K562 (cell line): Measurements from ENCODE around the gene MBD3L4. TPM values are rescaled to one million over a fixed set of nuclear protein-coding genes. Genes with fewer than 3 reads are reported as not detected.

ENCODE experiments used
- ATF1 ChIP-seq, 2 experiments: fragments of 450-650 bp in 1 of 2; IDR thresholded peaks; 2 replicates each; pipeline ENCODE4 v1.6.1; 2016; ENCODE audit warnings: missing compliant biosample characterization in 1 of 2, missing genetic modification characterization in 1 of 2
- BRD4 ChIP-seq: fragments of 200-600 bp; sonication (generic); IDR thresholded peaks from 2 replicates; pipeline ENCODE4 v1.6.1; 2017; ENCODE audit warnings: inconsistent platforms
- CEBPB ChIP-seq: fragments of 450-650 bp; IDR thresholded peaks from 2 replicates; pipeline ENCODE4 v1.6.1; 2016; ENCODE audit warnings: missing genetic modification characterization, missing compliant biosample characterization
- EGR1 ChIP-seq: fragments of 450-650 bp; conservative IDR thresholded peaks from 2 replicates; pipeline ENCODE4 v1.6.1; 2017; ENCODE audit warnings: mild to moderate bottlenecking
- GTF2A2 ChIP-seq: IDR thresholded peaks from 2 replicates; pipeline ENCODE4 v1.6.1; 2016; ENCODE audit warnings: mild to moderate bottlenecking, missing genetic modification characterization, missing compliant biosample characterization
- GTF2F1 ChIP-seq: IDR thresholded peaks from 2 replicates; pipeline ENCODE4 v1.6.1; 2011; ENCODE audit warnings: low read depth, low read length, improper control_type of control experiment
- KLF1 ChIP-seq: fragments of 450-650 bp; IDR thresholded peaks from 2 replicates; pipeline ENCODE4 v1.6.1; 2016; ENCODE audit warnings: missing genetic modification characterization, missing compliant biosample characterization
- MAFF ChIP-seq: IDR thresholded peaks from 2 replicates; pipeline ENCODE4 v1.6.1; 2012; ENCODE audit warnings: low read length, improper control_type of control experiment
- MYNN ChIP-seq, 2 experiments: sonication (generic); formaldehyde crosslinking in 1 of 2; IDR thresholded peaks; 2 replicates each; pipeline versions ENCODE4 v1.5.0 to v1.6.1; 2016 to 2020; ENCODE audit warnings: antibody characterized with exemption in 1 of 2, missing genetic modification reagents in 1 of 2
- NCOR1 ChIP-seq: fragments of 450-650 bp; IDR thresholded peaks from 2 replicates; pipeline ENCODE4 v1.6.1; 2016; ENCODE audit warnings: mild to moderate bottlenecking, moderate library complexity
- NFXL1 ChIP-seq: fragments of 450-650 bp; formaldehyde crosslinking; IDR thresholded peaks from 2 replicates; pipeline ENCODE4 v1.4.0; 2021; ENCODE audit warnings: mild to moderate bottlenecking
- NFYB ChIP-seq: IDR thresholded peaks from 2 replicates; pipeline ENCODE4 v1.6.1; 2011; ENCODE audit warnings: mild to moderate bottlenecking, moderate library complexity; ENCODE audit not compliant: insufficient read length; ENCODE audit errors: extremely low read depth
- POLR2B ChIP-seq: fragments of 450-650 bp; IDR thresholded peaks from 2 replicates; pipeline ENCODE4 v1.6.1; 2018; ENCODE audit warnings: low read depth; ENCODE audit not compliant: partially characterized antibody
- PRPF4 ChIP-seq: fragments of 200-400 bp; formaldehyde crosslinking; IDR thresholded peaks from one replicate; pipeline ENCODE4 v1.6.1; 2017; ENCODE audit warnings: low read length, low read depth, mild to moderate bottlenecking; ENCODE audit not compliant: insufficient read depth, poor library complexity, severe bottlenecking
- RBM22 ChIP-seq: fragments of 200-400 bp; formaldehyde crosslinking; IDR thresholded peaks from 2 replicates; pipeline ENCODE4 v1.6.1; 2018; ENCODE audit warnings: low read length, low read depth; ENCODE audit not compliant: poor library complexity, severe bottlenecking
- SOX6 ChIP-seq: fragments of 450-650 bp; IDR thresholded peaks from 2 replicates; pipeline ENCODE4 v1.6.1; 2014; ENCODE audit warnings: mild to moderate bottlenecking
- STAT5B ChIP-seq: fragments of 250-450 bp; sonication (Bioruptor Pico); IDR thresholded peaks from 2 replicates; pipeline ENCODE4 v1.8.0; 2021; ENCODE audit warnings: mild to moderate bottlenecking, inconsistent platforms
- SUPT5H ChIP-seq: fragments of 450-650 bp; IDR thresholded peaks from 2 replicates; pipeline ENCODE4 v1.6.1; 2016
- TBP ChIP-seq: optimal IDR thresholded peaks from 2 replicates; pipeline ENCODE3; 2011; ENCODE audit warnings: low read depth, low read length, improper control_type of control experiment
- U2AF2 ChIP-seq: fragments of 200-400 bp; formaldehyde crosslinking; optimal IDR thresholded peaks from 2 replicates; pipeline ENCODE3; 2017; ENCODE audit warnings: low read depth, mild to moderate bottlenecking, low read length
- ZBTB49 ChIP-seq: sonication (generic); formaldehyde crosslinking; IDR thresholded peaks from 2 replicates; pipeline ENCODE4 v1.8.0; 2022; ENCODE audit warnings: missing genetic modification reagents, mild to moderate bottlenecking, borderline replicate concordance
- ZNF146 ChIP-seq: IDR thresholded peaks from one replicate; pipeline ENCODE4 v1.6.1; 2018; ENCODE audit warnings: missing compliant biosample characterization; ENCODE audit not compliant: unreplicated experiment
- polyA plus RNA-seq, 8 experiments: library from polyadenylated mRNA; depleted of rRNA in 4 of 8; stranded (reverse) in 5 of 8; unstranded in 3 of 8; fragments of >200 nt; fragmentation: Nextera tagmentation in 2 of 8; fragmentation: Illumina TruSeq in 1 of 8; extraction: Ambion mirVana in 2 of 8; extraction: Trizol in 1 of 8; gene quantifications; 2 replicates each; pipeline versions ENCODE4 v1.2.1 to v1.2.3, GENCODE V29; 2011 to 2014; ENCODE audit warnings: inconsistent platforms in 1 of 8, missing spikeins in 1 of 8
- total RNA-seq, 7 experiments: library from RNA; depleted of rRNA in 6 of 7; stranded (reverse); fragments of >200 nt in 6 of 7; fragmentation: Illumina TruSeq in 2 of 7; extraction: Trizol in 2 of 7; gene quantifications; 2 replicates each; pipeline versions ENCODE4 v1.2.1 to v1.2.3, GENCODE V29; 2011 to 2021; ENCODE audit warnings: low replicate concordance in 1 of 7
- TF ChIP-seq, protein P1 (sequence below): fragments of 250-450 bp; sonication (Bioruptor Pico); IDR thresholded peaks from 2 replicates; pipeline ENCODE4 v1.8.0; 2022; ENCODE audit warnings: moderate library complexity, mild to moderate bottlenecking, inconsistent platforms
- TF ChIP-seq, protein P2 (sequence below): sonication (generic); formaldehyde crosslinking; IDR thresholded peaks from 2 replicates; pipeline ENCODE4 v1.8.0; 2022; ENCODE audit warnings: mild to moderate bottlenecking, missing genetic modification reagents

Gene MBD3L4
- total and polyA plus RNA-seq, 9 of the 15 experiments (the other 6 are each of a cell fraction or from before 2014, with no cell fraction given): not detected

- peak; percentile 49; the same call in 1 of the 2 replicates for TF ChIP-seq SOX6
- no peak for TF ChIP-seq PRPF4
- TF ChIP-seq POLR2B: peak; percentile 85
- TF ChIP-seq ZNF146 (CRISPR knock-in tag): no peak
- TF ChIP-seq MYNN (IDR thresholded peaks at IDR 0.05): 0 out of 2 replicates have a peak, but pooled peaks have one; percentile 14
- no peak for TF ChIP-seq MYNN (CRISPR knock-in tag; IDR thresholded peaks at IDR 0.05)
- TF ChIP-seq, protein P1, sequence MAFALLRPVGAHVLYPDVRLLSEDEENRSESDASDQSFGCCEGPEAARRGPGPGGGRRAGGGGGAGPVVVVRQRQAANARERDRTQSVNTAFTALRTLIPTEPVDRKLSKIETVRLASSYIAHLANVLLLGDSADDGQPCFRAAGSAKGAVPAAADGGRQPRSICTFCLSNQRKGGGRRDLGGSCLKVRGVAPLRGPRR (CRISPR knock-in tag): no peak
- no peak for TF ChIP-seq MAFF
- no peak for TF ChIP-seq GTF2A2 (tag)
- TF ChIP-seq U2AF2: no peak
- TF ChIP-seq EGR1: peak; percentile 95
- no peak for TF ChIP-seq ZBTB49 (CRISPR knock-in tag)
- peak; percentile 87 for TF ChIP-seq SUPT5H
- TF ChIP-seq, protein P2, sequence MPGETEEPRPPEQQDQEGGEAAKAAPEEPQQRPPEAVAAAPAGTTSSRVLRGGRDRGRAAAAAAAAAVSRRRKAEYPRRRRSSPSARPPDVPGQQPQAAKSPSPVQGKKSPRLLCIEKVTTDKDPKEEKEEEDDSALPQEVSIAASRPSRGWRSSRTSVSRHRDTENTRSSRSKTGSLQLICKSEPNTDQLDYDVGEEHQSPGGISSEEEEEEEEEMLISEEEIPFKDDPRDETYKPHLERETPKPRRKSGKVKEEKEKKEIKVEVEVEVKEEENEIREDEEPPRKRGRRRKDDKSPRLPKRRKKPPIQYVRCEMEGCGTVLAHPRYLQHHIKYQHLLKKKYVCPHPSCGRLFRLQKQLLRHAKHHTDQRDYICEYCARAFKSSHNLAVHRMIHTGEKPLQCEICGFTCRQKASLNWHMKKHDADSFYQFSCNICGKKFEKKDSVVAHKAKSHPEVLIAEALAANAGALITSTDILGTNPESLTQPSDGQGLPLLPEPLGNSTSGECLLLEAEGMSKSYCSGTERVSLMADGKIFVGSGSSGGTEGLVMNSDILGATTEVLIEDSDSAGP (CRISPR knock-in tag): no peak
- no peak for TF ChIP-seq NCOR1
- TF ChIP-seq KLF1 (tag): 0 out of 2 replicates have a peak, but pooled peaks have one; percentile 36
- peak; percentile 51 for TF ChIP-seq TBP
- no peak for TF ChIP-seq NFYB
- no peak for TF ChIP-seq ATF1 (CRISPR knock-in tag; IDR thresholded peaks at IDR 0.05)
- TF ChIP-seq ATF1 (tag; IDR thresholded peaks at IDR 0.05): peak; percentile 67
- TF ChIP-seq BRD4: 0 out of 2 replicates have a peak, but pooled peaks have one; percentile 38
- TF ChIP-seq CEBPB (tag): no peak
- TF ChIP-seq RBM22: no peak
- TF ChIP-seq GTF2F1: no peak
- TF ChIP-seq STAT5B (CRISPR knock-in tag): no peak
- TF ChIP-seq NFXL1 (CRISPR knock-in tag): no peak
These were observed 29.3 kb upstream of the MBD3L4 start, which contains the start of gene ZNF557 (continued) for GRCh38 chr19:7069042-7069903.
